Measurements from ENCODE around the gene CDYL2. TPM values are rescaled to one million over a fixed set of nuclear protein-coding genes. Genes with fewer than 3 reads are reported as not detected.

CDYL2 gene
- total RNA-seq, 1 donor from 2014 or later = 4.5 TPM

- H3K27ac Mint-ChIP-seq (ENCODE audit: unreplicated experiment) = no peak overlapping the region
- H3K9me3 Mint-ChIP-seq = peaks cover 17% of the 10 kb centered on the region
- peaks cover 13% of the 10 kb centered on the region for H3K27me3 Mint-ChIP-seq (ENCODE audit: low read depth)
- peaks cover 3% of the 10 kb centered on the region for H3K4me1 Mint-ChIP-seq
- TF ChIP-seq CTCF (conservative IDR thresholded peaks at IDR 0.05) = no peak
- H3K36me3 Mint-ChIP-seq (ENCODE audit: low read depth) = peaks cover 2% of the 10 kb centered on the region
- DNase-seq (ENCODE audit: low read depth, low spot score) = no peak
- H3K4me3 Mint-ChIP-seq = no peak overlapping the region
Measured at GRCh38 chr16:80836846-80837245, 32.4 kb upstream of the CDYL2 start.

- peaks cover 3% of the 10 kb centered on the region for H3K4me1 Mint-ChIP-seq
- TF ChIP-seq CTCF (conservative IDR thresholded peaks at IDR 0.05) = no peak
- DNase-seq (ENCODE audit: low read depth, low spot score) = no peak
- peaks cover 8% of the 10 kb centered on the region for H3K27me3 Mint-ChIP-seq (ENCODE audit: low read depth)
- peaks cover 2% of the 10 kb centered on the region for H3K36me3 Mint-ChIP-seq (ENCODE audit: low read depth)
- no peak overlapping the region for H3K27ac Mint-ChIP-seq (ENCODE audit: unreplicated experiment)
- peaks cover 11% of the 10 kb centered on the region for H3K9me3 Mint-ChIP-seq
- no peak overlapping the region for H3K4me3 Mint-ChIP-seq
Measured at GRCh38 chr16:80836202-80836601, 31.8 kb upstream of the CDYL2 start.

- peaks cover 4% of the 10 kb centered on the region for H3K9me3 Mint-ChIP-seq
Measured at GRCh38 chr16:80831039-80831438, 26.6 kb upstream of the CDYL2 start.

GRCh38 chr16:80828495-80828894, 24.1 kb upstream of the CDYL2 start:
- H3K4me1 Mint-ChIP-seq = no peaks in the 10 kb centered on the region
- H3K4me3 Mint-ChIP-seq = no peak overlapping the region
- no peaks in the 10 kb centered on the region for H3K36me3 Mint-ChIP-seq (ENCODE audit: low read depth)
- peaks cover 4% of the 10 kb centered on the region for H3K9me3 Mint-ChIP-seq
- no peak for DNase-seq (ENCODE audit: low read depth, low spot score)
- H3K27ac Mint-ChIP-seq (ENCODE audit: unreplicated experiment) = no peak overlapping the region
- no peak for TF ChIP-seq CTCF (conservative IDR thresholded peaks at IDR 0.05)
- peaks cover 20% of the 10 kb centered on the region for H3K27me3 Mint-ChIP-seq (ENCODE audit: low read depth)

More at GRCh38 chr16:80831039-80831438, 26.6 kb upstream of the CDYL2 start:
- no peak for DNase-seq (ENCODE audit: low read depth, low spot score)
- no peak overlapping the region for H3K27ac Mint-ChIP-seq (ENCODE audit: unreplicated experiment)
- H3K4me1 Mint-ChIP-seq = no peaks in the 10 kb centered on the region
- peaks cover 20% of the 10 kb centered on the region for H3K27me3 Mint-ChIP-seq (ENCODE audit: low read depth)
- TF ChIP-seq CTCF (conservative IDR thresholded peaks at IDR 0.05) = no peak
- no peak overlapping the region for H3K4me3 Mint-ChIP-seq
- H3K36me3 Mint-ChIP-seq (ENCODE audit: low read depth) = no peaks in the 10 kb centered on the region

- no peaks in the 10 kb centered on the region for H3K36me3 Mint-ChIP-seq (ENCODE audit: low read depth)
- H3K27ac Mint-ChIP-seq (ENCODE audit: unreplicated experiment) = no peak overlapping the region
- peaks cover 20% of the 10 kb centered on the region for H3K27me3 Mint-ChIP-seq (ENCODE audit: low read depth)
- no peak overlapping the region for H3K4me3 Mint-ChIP-seq
- H3K9me3 Mint-ChIP-seq = no peaks in the 10 kb centered on the region
- no peaks in the 10 kb centered on the region for H3K4me1 Mint-ChIP-seq
- TF ChIP-seq CTCF (conservative IDR thresholded peaks at IDR 0.05) = no peak
- DNase-seq (ENCODE audit: low read depth, low spot score) = no peak
Measured at GRCh38 chr16:80827007-80827406, 22.6 kb upstream of the CDYL2 start.

GRCh38 chr16:80825365-80825758, 21.0 kb upstream of the CDYL2 start:
- H3K27ac Mint-ChIP-seq (ENCODE audit: unreplicated experiment) = no peak overlapping the region
- no peaks in the 10 kb centered on the region for H3K36me3 Mint-ChIP-seq (ENCODE audit: low read depth)
- H3K27me3 Mint-ChIP-seq (ENCODE audit: low read depth) = peaks cover 25% of the 10 kb centered on the region
- DNase-seq (ENCODE audit: low read depth, low spot score) = no peak
- no peaks in the 10 kb centered on the region for H3K4me1 Mint-ChIP-seq
- H3K9me3 Mint-ChIP-seq = no peaks in the 10 kb centered on the region
- TF ChIP-seq CTCF (conservative IDR thresholded peaks at IDR 0.05) = no peak
- no peak overlapping the region for H3K4me3 Mint-ChIP-seq

Data from neural crest cell (in vitro differentiated cells).